Measurements from ENCODE around the gene SYK. TPM values are rescaled to one million over a fixed set of nuclear protein-coding genes. Genes with fewer than 3 reads are reported as not detected.
A peak's percentile ranks its signal among the peaks of the same experiment; 100 is the strongest.

Gene SYK
- polyA plus RNA-seq, 6 donors from 2014 or later, result 163 to 261 (median 214) TPM

DNA sequence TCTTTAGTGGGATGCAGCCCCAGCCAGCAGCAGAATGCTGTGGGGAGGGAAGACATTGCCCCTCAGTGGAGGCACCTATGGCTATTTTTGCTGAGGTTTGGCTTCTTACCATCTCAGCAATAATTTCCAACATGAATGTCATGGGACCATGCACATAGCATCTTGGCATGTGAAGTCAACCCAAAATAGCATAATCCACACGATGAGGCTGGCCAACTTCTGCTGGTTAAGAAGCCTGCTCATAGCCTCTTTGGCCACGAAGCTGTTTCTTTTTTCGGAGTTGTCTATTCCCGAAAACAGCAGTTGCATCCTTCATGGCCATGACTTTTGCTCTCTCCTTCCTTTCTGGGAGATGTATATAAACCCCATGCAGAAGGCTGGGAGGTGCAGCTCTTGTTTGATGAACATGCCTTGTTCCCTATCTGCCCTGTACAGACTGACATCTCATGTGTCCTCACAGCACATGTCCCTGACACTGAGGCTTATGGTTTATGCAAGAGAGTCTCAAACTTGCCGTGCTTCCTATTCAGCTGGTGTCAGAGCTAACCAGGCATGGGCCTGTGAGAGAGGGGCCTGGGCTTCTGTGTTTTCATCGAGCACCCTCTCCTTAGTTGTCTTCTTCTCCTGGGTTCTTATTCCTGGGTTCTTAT, 45.3 kb downstream of the SYK start:
- no peak overlapping the region for H3K4me3 Mint-ChIP-seq
- ATAC-seq (ENCODE audit: low read depth in 2 of 2) (no peak), DNase-seq (no peak)
- H3K27ac Mint-ChIP-seq, result peak overlapping the region in 2 of 6 donors; percentile 12 to 33
- H3K27me3 Mint-ChIP-seq, result no peaks in the 10 kb centered on the region
- H3K9me3 Mint-ChIP-seq, result no peaks in the 10 kb centered on the region
- peaks cover 9 to 26% (median 9%) of the 10 kb centered on the region in 3 donors for H3K4me1 Mint-ChIP-seq
- peaks cover 18 to 27% of the 10 kb centered on the region in 2 donors for H3K36me3 Mint-ChIP-seq

GRCh38 chr9:90847971-90848370, 46.4 kb downstream of the SYK start:
- Mint-ChIP-seq H3K36me3 (peaks cover 28 to 30% of the 10 kb centered on the region in 2 donors), H3K9me3 (no peaks in the 10 kb centered on the region), H3K4me1 (peaks cover 9 to 26% (median 11%) of the 10 kb centered on the region in 3 donors), H3K4me3 (peak overlapping the region in 1 of 8 donors; percentile 1), H3K27ac (peak overlapping the region in 5 of 6 donors; percentile 63 to 89 (median 73)), H3K27me3 (no peaks in the 10 kb centered on the region)
- ATAC-seq (ENCODE audit: low read depth in 2 of 2) (no peak), DNase-seq (no peak)

- peaks cover 31 to 34% of the 10 kb centered on the region in 2 donors for H3K36me3 Mint-ChIP-seq
- ATAC-seq (ENCODE audit: low read depth in 2 of 2) (no peak), DNase-seq (no peak)
- H3K27ac Mint-ChIP-seq, result peak overlapping the region in 3 of 6 donors; percentile 65 to 84 (median 73)
- H3K27me3 Mint-ChIP-seq, result no peaks in the 10 kb centered on the region
- H3K9me3 Mint-ChIP-seq, result no peaks in the 10 kb centered on the region
- H3K4me1 Mint-ChIP-seq, result peaks cover 9 to 29% (median 13%) of the 10 kb centered on the region in 3 donors
- H3K4me3 Mint-ChIP-seq, result no peak overlapping the region
These were observed 47.2 kb downstream of the SYK start for GRCh38 chr9:90848866-90849265.

- no peaks in the 10 kb centered on the region for H3K9me3 Mint-ChIP-seq
- no peak overlapping the region for H3K4me3 Mint-ChIP-seq
- no peaks in the 10 kb centered on the region for H3K27me3 Mint-ChIP-seq
- DNase-seq, result no peak
- peaks cover 27 to 45% of the 10 kb centered on the region in 2 donors for H3K36me3 Mint-ChIP-seq
- H3K27ac Mint-ChIP-seq, result no peak overlapping the region
- no peak for ATAC-seq (ENCODE audit: low read depth in 2 of 2)
- H3K4me1 Mint-ChIP-seq, result peaks cover 28 to 33% (median 31%) of the 10 kb centered on the region in 3 donors
These were observed 49.8 kb downstream of the SYK start for GRCh38 chr9:90851444-90851843.

DNA sequence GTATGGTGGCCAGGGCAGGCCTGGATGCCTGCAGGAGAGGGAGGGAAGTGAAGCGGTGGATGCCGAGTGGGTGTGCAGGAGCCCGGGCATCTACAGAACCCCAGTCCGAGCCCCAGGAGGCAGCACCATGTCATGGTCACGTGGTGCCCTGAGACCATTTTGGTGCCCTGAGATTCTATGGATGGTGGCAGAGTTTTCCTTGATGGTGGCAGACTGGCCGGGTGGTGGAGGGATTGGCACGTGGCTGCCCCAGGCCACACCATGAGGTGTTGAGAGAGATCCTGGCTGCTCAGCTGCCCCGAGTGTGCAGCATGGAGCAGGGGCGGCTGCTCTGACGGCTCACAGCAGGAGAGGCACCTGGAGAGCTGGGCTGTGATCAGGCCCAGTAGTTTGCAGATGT, 52.3 kb downstream of the SYK start:
- Mint-ChIP-seq H3K27ac (no peak overlapping the region), H3K9me3 (no peaks in the 10 kb centered on the region)

GRCh38 chr9:90854637-90855175, 53.1 kb downstream of the SYK start:
- peaks cover 16 to 29% of the 10 kb centered on the region in 2 donors for H3K36me3 Mint-ChIP-seq

More for the DNA sequence above, 52.3 kb downstream of the SYK start:
- H3K36me3 Mint-ChIP-seq, result peaks cover 17 to 36% of the 10 kb centered on the region in 2 donors
- DNase-seq (no peak), ATAC-seq (ENCODE audit: low read depth in 2 of 2) (no peak)
- H3K27me3 Mint-ChIP-seq, result no peaks in the 10 kb centered on the region
- H3K4me1 Mint-ChIP-seq, result peaks cover 41 to 49% (median 43%) of the 10 kb centered on the region in 3 donors
- H3K4me3 Mint-ChIP-seq, result no peak overlapping the region

DNA sequence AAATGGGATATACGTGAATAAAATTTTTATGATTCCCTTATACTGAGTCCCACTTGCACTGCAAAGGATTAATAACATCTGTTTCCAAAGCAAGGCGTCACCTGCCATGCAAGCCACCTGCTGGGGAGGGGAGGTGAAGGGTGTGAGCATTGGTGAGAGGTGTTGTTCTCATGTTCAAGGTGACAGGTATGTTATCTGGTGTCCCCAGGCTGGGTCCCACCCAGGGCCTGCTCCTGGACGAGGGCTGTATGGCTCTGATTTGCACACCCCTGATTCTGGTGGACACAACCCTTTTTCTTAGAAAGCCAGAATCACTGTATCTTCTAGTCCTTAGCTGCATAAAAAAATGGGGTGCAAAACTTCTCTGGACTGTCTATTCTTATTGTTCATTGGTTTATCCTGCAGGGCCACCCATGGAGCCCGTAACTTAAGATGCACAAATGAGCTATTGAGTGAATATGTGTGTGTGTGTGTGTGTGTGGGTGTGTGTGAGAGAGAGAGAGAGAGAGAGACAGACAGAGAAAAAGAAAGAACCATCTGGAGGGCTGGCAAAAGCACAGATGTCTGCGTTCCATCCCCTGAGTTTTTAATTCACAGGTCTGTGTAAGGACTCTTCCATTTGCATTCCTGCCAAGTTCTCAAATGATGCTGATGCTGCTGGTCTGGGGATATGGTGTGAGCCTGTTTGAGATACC, 53.7 kb downstream of the SYK start:
- DNase-seq, result no peak
- peak overlapping the region; percentile 30 to 93 (median 49) for H3K27ac Mint-ChIP-seq
- no peak overlapping the region for H3K4me3 Mint-ChIP-seq
- peaks cover 16 to 28% of the 10 kb centered on the region in 2 donors for H3K36me3 Mint-ChIP-seq
- H3K4me1 Mint-ChIP-seq, result peaks cover 40 to 59% (median 50%) of the 10 kb centered on the region in 3 donors
- no peaks in the 10 kb centered on the region for H3K27me3 Mint-ChIP-seq
- ATAC-seq (ENCODE audit: low read depth in 2 of 2), result no peak
- H3K9me3 Mint-ChIP-seq, result no peaks in the 10 kb centered on the region

More at GRCh38 chr9:90854637-90855175, 53.1 kb downstream of the SYK start:
- Mint-ChIP-seq H3K4me1 (peaks cover 40 to 54% (median 47%) of the 10 kb centered on the region in 3 donors), H3K9me3 (no peaks in the 10 kb centered on the region), H3K4me3 (no peak overlapping the region), H3K27me3 (no peaks in the 10 kb centered on the region), H3K27ac (peak overlapping the region in 4 of 6 donors; percentile 21 to 93 (median 36))
- no peak for ATAC-seq (ENCODE audit: low read depth in 2 of 2)
- DNase-seq, result no peak

GRCh38 chr9:90857091-90857490, 55.5 kb downstream of the SYK start:
- ATAC-seq (ENCODE audit: low read depth in 2 of 2) (no peak), DNase-seq (no peak)
- Mint-ChIP-seq H3K9me3 (no peaks in the 10 kb centered on the region), H3K4me1 (peaks cover 45 to 66% (median 50%) of the 10 kb centered on the region in 3 donors), H3K4me3 (no peak overlapping the region), H3K36me3 (peaks cover 15 to 28% of the 10 kb centered on the region in 2 donors), H3K27ac (peak overlapping the region in 5 of 6 donors; percentile 1 to 69 (median 49)), H3K27me3 (no peaks in the 10 kb centered on the region)

- Mint-ChIP-seq H3K4me3 (no peak overlapping the region), H3K27me3 (no peaks in the 10 kb centered on the region), H3K36me3 (peaks cover 7 to 27% of the 10 kb centered on the region in 2 donors), H3K27ac (peak overlapping the region in 5 of 6 donors; percentile 22 to 98 (median 84)), H3K9me3 (no peaks in the 10 kb centered on the region), H3K4me1 (peaks cover 45 to 69% (median 50%) of the 10 kb centered on the region in 3 donors)
- DNase-seq, result no peak
- ATAC-seq (ENCODE audit: low read depth in 2 of 2), result no peak
These were observed 56.2 kb downstream of the SYK start for GRCh38 chr9:90857855-90858254.

GRCh38 chr9:90858457-90858901, 56.9 kb downstream of the SYK start:
- Mint-ChIP-seq H3K4me3 (peak overlapping the region in 2 of 8 donors; percentile 12 to 73), H3K27ac (peak overlapping the region; percentile 22 to 98 (median 86)), H3K27me3 (no peaks in the 10 kb centered on the region), H3K4me1 (peaks cover 45 to 66% (median 50%) of the 10 kb centered on the region in 3 donors), H3K36me3 (peaks cover 3 to 21% of the 10 kb centered on the region in 2 donors), H3K9me3 (no peaks in the 10 kb centered on the region)
- DNase-seq (no peak), ATAC-seq (ENCODE audit: low read depth in 2 of 2) (no peak)

DNA sequence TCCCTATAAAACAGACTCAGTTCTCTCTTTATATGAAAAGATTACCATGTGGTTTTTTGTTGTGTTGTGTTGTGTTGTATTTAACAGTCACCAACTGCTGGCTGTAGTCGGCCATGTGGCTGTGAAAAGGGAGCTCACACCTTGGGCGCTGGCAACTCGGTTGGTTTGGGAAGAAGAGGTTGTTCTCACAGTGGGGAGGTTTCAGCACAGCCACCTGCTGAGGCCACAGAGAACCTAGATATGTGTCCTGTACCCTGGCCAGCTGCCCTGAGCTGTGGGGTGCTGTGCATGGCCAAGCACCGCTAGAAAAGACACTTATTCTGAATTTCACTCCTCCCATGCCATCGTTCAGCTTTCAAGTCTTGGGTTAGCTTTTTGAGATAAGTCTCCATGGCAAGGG, 58.8 kb downstream of the SYK start:
- no peak overlapping the region for H3K4me3 Mint-ChIP-seq
- no peaks in the 10 kb centered on the region for H3K27me3 Mint-ChIP-seq
- peak overlapping the region in 4 of 6 donors; percentile 47 to 91 (median 66) for H3K27ac Mint-ChIP-seq
- H3K36me3 Mint-ChIP-seq, result peaks cover 3 to 21% of the 10 kb centered on the region in 2 donors
- H3K9me3 Mint-ChIP-seq, result no peaks in the 10 kb centered on the region
- ATAC-seq (ENCODE audit: low read depth in 2 of 2) (no peak), DNase-seq (no peak)
- H3K4me1 Mint-ChIP-seq, result peaks cover 35 to 52% (median 43%) of the 10 kb centered on the region in 3 donors

DNA sequence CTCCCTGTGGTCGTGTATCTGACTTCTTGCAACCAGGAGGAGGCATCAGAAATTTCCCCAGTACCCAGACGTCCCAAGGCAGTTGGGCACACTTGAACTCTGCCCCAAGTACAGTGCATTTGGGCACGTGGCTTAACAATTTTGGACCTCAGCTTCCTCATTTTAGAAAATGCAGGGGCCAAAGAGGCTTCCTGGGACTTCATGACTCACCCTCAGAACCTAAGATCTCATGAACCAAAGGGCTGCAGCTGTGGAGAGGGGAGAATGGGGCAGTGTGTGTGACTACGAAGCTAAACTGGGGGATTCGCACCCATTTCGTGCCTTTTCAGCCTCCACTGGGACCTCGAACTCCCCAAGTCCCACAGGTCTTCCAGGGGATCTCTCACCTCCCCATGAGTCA, 59.2 kb downstream of the SYK start:
- Mint-ChIP-seq H3K9me3 (no peaks in the 10 kb centered on the region), H3K27ac (peak overlapping the region in 4 of 6 donors; percentile 47 to 80 (median 49)), H3K4me3 (no peak overlapping the region), H3K36me3 (peaks cover 3 to 21% of the 10 kb centered on the region in 2 donors), H3K27me3 (no peaks in the 10 kb centered on the region), H3K4me1 (peaks cover 33 to 49% (median 43%) of the 10 kb centered on the region in 3 donors)
- ATAC-seq (ENCODE audit: low read depth in 2 of 2) (peak; percentile 41 to 44), DNase-seq (no peak)

GRCh38 chr9:90861380-90861779, 59.8 kb downstream of the SYK start:
- Mint-ChIP-seq H3K4me1 (peaks cover 32 to 48% (median 43%) of the 10 kb centered on the region in 3 donors), H3K27ac (peak overlapping the region in 4 of 6 donors; percentile 26 to 54 (median 42)), H3K4me3 (no peak overlapping the region), H3K9me3 (no peaks in the 10 kb centered on the region), H3K27me3 (no peaks in the 10 kb centered on the region), H3K36me3 (peaks cover 3 to 20% of the 10 kb centered on the region in 2 donors)
- no peak for DNase-seq
- ATAC-seq (ENCODE audit: low read depth in 2 of 2), result no peak
